GM21367 (cell line): Measurements from ENCODE around the gene UBAP1L.

Source experiments
- ATAC-seq: cut with Tn5 transposase; IDR thresholded peaks from one replicate; pipeline ENCODE4 v1.9.1; 2021; ENCODE audit not compliant: unreplicated experiment

Gene UBAP1L

DNA sequence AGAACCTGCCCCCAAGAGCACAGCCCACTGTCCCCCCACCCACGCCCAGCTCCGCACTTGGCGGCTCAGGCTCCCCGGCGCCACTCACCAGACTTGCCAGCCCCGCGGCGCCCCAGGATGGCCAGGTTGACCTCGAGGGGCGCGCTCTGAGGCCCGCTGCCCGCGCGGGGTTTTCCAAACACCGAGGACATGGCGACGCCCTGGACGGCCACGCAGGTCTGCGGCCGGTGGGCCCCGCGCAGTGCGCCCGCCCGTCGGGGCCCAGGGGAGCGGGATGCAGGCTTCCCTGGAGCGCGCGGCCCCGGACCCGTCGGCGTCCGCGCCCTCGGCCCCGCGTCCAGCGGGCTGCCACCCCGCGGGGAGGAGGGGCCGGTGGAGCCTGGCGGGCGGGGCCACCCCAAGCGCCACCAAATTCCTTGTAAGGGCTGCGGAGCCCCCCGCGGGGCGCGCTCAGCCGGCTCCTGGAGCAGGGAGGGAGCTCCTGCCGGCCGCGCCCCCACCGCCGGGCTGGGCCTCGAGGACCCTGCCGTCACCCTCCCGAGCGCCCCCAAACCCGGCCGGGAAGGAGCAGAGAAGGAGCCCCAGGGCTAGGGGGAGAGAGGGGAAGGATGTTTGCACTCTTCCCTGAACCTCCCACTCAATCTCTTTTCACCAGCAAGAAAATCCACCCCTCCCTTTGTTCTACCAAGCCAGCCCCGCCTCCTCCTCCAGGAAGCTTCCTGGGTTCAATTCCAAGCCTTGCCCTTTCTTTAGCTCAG, 47.2 kb downstream of the UBAP1L start, which contains the start of gene RASL12:
Gene RASL12 (minus strand): TSS at position 347 of the 758 bp plus-strand sequence. CDS start 156 bp downstream, at position 191.
- ATAC-seq = no peak

DNA sequence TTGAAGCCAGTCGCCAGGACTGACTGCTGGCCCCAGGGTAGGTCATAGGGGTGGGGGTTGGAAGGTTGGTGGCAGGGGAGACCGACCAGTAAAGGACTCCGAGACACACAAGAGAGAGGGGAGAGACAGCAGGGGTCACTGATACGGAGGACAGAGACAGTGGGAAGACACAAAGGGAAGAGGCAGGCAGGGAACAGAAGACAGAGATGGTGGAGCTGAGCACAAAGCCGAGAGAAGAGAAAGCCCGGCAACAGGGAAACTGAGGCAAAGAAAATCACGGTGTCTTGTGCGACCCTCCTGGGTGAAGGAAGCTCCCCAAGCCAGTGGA, 47.7 kb downstream of the UBAP1L start:
- no peak for ATAC-seq

DNA sequence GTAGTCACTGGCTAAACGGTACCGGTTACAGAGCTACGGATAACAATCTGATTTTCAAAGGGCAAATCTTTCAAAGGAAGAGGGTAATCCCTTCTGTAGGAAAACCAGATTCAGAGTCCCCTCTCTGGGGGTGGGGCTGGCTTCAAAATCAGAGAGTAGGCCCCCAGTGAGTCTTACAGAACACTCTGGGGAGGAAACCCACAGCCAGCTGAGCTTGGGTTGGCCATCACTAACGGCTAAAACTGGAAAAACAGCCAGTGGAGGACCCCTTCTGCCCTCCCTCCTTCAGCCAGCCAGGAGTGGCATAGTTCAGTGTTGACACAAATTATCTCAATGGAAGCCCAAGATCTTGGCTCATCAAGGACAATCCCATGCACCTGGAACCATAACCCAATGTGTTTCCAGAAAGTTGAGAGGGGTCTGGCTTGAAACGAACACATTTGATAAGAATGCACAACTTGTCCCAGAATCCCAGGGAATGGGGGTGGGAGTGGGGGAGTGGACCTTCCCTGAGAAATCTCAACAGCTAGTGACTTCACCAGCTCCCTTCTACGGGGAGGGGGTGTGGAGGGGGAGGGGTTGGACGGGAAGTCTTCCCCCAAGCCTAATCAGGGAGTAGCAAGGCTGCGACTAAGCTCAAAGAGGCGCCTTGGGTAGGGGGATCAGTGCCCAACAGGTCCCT, 48.2 kb downstream of the UBAP1L start:
- no peak for ATAC-seq

DNA sequence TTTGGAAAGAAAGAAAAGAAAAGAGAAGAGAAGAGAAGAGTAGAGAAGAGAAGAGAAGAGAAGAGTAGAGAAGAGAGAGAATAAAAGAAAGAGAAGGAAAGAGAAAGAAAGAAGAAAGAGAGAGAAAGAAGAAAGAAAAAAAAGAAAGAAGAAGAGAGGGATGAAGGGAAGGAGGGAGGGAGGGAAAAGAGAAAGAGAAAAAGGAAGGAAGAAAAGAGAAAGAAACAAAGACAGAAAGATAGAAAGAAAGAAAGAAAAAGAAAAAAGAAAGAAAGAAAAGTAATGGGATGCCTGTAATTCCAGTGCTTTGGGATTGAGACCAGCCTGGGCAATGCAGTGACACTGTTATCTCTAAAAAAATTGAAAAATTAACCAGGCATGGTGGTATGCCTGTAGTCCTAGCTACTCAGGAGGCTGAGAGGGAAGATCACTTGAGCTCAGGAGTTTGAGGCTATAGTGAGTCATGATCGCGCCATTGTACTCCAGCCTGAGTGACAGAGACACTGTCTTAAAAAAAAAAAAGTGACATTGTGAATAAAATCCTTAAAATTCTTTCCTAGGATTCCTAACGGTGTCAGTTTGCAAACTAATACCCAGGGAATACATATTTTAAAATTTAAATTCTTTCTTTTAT, 48.9 kb downstream of the UBAP1L start:
- ATAC-seq = no peak

DNA sequence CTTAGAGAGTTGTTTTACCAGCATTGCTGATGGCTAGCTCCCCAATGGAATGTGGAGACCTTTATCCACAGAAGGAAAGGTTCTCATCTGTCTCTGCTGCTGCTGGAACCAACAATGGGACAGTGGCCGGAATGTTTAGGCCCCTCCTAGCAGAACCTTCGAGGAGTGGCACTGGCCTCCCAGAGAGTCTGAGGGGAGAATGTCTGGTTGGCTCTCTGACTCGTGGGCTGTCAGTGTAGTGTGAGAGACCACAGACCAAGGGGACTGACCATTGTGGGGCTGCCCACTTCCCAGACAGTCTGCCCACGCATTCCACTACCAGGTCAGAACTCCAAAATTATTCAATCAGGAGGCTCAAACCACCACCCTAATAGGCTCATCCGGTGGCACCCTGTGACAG, 52.3 kb downstream of the UBAP1L start:
- no peak for ATAC-seq

DNA sequence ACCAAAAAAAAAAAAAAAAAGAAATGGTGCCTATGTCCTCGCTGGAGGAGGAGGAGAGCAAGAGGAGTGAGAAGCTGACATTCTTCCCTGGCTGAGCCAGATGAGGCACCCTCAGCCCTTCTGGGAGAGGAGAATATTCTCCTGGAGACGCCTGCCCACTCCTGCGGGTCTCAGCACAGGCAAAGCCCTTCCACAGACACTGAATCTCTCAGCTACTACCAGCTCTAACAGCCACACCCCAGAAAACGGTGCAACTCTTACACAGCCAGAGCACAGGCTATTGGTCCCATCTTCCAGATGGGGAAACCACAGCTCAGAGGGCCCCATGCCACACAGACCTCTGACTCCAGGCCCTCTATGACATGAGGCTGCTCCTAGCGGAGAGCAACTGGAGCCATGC, 52.9 kb downstream of the UBAP1L start:
- no peak for ATAC-seq

DNA sequence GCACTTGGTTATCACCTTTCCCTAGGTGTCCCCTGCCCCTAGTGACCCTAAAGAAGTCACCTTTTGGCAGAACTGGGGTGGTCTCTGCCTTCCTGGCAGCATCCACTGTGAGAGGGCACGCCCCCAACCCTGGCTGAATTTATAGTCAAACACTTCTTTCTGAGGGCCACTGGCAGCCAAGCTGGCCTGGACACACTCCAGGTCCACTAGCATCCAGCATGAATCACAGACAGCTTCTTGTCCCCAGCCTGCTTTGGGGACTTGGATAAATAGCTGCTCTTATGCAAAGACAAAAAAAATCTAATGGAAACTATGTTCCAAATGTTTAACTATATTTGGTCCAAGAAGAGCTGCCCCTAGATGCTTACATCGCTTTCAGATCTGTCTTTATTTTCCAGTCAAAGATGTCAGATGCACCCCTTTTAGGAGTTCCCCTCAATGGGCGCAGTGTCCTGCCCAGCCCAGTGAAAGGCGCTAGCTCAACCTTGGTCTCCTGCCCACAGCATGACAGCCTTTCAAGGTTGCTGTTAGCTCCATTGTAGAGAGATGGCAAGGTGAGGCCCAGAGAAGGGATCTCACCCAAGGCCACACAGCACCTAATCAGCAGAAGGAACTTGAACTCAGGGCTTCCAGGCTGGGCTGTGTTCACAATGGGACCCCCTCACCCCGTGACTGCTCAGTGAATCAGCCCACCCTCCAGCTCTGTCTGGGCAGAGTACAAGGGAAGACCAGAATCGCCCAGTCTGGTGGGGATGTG, 54.2 kb downstream of the UBAP1L start:
- no peak for ATAC-seq

DNA sequence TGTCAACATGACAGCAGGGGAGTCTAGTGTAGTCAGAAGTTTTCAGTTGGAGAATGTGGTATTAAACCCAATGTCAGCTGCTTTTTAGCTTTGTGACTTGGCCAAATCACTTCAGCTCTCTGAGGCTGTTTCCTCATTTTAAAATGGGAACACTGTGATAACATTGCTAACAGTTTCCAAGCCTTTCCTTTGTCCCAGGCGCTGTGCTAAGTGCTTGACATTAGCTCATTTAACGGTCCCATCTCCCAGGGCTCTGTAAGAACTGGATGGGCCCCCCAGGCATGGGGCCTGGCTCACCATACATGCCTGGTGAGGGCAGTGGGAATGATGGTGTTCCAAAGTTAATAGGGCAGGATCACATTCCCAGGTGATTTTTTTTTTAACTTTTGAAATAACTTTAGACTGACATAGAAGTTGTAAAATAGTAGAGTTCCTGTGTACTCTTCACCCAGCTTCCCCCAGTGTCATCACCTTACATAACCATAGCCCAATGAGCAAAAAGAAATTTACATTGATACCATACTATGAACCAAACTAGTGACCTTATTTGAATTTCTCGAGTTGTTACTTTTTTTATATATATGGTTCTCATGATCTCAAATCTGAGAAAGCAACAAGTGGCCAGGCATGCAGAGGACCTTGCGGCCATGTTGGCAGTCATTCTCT, 54.9 kb downstream of the UBAP1L start:
- ATAC-seq = no peak

DNA sequence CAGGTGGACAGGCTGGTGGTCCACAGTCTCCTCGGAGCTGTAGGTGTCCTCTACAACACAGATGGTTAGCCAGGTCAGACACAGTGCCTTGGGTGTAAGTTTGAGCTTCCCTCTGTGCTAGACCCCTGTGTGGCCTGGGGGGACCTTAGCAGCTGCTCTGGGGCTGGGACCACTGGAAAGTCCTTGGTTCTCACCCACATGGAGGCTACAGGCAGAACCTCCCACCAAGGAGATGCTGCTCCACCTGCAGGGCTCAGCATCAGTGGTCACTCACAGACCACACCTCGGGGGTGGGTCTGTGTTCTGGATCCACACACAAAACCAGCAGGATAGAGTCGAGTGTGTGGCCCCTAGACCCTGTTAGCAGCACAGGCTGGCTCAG, 55.6 kb downstream of the UBAP1L start:
- no peak for ATAC-seq

DNA sequence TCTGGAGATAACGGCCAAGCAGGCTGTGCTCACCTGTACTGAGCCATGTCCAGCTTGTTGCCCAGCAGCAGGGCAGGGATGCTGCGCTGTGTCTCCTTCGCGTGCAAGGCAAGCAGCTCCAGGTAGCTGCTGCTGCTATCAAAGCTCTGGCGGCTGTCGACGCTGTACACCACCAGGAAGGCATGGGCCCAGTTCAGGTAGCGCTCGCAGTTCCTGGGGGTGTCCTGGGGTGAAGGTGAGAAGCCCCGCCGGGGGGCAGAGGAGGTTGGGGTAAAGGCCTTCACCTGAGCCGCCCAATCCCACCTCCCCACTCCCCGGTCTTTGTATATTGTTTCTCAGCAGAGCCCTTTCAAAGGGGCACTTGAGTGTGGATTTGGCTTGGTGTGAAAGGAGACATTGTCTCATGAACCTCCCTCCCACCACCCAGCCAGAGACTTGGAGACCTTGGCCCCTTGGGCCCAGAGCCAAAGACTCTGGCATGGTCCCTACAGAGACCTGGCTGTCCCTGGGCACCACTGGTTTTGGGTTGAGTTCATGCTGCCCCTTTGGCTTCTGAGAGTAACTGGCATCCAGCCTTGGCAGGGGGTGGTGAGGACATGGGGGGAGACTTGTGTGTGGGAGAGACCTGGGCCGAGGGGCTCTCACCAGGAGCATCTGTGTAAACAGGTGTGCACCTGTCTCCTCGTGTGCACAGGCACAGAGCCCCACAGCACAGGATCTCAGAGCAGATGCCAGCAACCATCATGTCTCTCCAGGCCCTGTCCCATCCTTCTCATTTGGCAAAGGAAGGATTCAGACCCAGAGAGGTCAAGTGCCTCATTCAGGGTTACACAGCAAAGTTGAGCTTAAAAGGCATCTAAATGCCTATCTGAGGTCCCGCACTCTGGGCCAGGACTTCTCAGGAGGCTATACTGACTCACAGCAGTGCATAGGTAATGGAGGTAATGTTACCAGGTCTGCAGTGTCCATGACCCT, 56.3 kb downstream of the UBAP1L start:
- ATAC-seq = no peak

DNA sequence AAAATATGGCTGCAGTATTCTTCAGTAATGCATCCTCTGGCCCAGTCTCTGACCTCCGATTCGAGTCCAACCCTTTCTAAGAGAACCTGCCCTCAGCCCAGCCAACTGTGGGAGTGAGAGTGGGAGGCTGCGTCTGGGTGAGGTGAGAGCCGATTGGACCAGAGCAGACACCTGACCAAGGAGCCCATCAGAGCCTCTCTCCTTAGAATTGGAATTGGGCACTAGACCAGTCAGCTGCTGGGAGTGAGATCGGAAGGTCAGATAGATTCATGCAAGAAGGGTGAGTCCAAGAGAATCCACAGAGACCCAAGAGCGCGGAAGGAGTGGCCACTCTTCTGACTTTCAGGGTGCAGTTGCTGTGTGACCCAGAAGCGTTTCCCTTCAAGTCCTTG, 57.5 kb downstream of the UBAP1L start:
- ATAC-seq = no peak

DNA sequence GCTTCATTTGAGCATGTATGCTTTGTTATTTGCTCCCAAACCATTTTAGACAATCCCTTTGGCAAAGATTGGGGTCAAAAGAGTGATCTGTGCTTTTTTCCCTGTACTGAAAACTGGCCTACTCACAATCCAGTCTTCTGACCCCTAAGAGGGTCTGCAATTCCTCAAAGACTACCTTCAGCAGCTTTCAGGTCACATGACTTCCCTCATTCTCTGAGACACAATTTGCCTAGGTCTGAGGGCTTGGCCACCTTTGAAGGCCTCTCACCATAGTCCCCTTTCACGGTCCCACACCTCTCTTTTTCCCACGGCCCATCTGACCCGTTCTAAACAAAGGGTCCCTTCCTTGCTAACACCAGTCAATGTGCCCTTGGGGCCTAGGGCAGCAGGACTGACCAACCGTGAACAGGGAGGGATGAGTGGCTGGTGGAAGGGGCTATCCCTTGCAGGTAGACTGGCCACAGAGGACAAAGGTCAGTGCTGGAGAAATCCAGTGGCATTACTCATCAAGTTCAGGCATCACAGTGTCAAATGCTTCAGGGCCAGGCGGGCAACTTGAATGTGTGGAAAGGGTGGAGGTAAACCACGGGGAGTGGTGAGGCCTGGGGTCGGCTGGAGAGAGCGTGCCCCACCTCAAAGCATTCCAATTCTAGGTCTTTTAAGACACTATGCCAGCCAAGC, 58.0 kb downstream of the UBAP1L start:
- no peak for ATAC-seq

DNA sequence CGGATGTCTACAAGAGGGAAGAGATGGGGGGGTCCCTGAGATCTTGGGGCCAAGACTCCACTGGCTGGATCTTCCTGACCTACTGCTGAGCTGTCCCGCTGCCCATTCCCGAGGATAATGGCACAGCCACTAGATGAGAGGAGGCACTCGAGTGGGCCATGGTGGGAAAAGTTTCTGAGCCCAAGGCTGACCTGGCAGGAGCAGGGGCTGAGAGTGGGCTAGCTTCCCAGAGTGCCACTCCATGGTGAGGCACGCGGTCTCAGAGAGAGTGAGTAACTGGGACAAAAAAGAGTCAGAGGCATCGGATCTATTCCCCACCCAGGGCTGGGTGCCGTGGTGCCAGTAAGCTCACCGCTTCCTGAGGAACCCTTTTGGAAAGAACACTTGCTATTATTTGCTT, 58.9 kb downstream of the UBAP1L start:
- no peak for ATAC-seq

DNA sequence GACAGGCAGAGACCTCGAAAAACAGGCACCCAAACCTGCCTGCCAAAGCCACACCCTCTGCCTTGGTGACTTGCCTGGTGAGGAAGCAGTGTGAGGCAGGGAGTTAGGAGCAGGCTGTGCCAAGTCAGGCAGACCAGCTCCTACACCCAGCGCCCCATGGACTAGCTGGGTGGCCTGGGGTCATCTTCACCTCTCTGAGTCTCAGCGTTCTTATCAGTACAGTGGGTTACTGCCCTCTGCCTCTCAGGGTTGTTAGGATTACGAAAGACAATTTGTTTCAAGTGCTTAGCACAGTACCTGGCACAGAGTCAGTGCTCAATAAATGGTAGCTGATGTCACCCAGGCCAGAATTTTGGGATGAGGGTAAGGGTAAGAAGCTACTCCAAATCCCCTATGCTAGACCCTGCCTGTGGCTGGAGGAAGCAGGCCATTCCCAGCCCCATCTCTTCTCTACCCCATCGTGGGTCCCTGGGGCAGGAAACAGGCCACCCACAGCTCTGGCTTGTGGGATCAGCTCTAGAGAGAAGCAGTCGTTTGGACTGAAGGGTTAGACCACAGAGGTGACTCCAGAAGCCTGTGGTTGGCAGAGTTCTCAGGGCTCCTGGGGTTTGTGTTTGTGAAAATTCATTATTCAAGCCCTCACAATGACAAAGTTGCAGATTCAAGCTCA, 59.7 kb downstream of the UBAP1L start:
- ATAC-seq = no peak

DNA sequence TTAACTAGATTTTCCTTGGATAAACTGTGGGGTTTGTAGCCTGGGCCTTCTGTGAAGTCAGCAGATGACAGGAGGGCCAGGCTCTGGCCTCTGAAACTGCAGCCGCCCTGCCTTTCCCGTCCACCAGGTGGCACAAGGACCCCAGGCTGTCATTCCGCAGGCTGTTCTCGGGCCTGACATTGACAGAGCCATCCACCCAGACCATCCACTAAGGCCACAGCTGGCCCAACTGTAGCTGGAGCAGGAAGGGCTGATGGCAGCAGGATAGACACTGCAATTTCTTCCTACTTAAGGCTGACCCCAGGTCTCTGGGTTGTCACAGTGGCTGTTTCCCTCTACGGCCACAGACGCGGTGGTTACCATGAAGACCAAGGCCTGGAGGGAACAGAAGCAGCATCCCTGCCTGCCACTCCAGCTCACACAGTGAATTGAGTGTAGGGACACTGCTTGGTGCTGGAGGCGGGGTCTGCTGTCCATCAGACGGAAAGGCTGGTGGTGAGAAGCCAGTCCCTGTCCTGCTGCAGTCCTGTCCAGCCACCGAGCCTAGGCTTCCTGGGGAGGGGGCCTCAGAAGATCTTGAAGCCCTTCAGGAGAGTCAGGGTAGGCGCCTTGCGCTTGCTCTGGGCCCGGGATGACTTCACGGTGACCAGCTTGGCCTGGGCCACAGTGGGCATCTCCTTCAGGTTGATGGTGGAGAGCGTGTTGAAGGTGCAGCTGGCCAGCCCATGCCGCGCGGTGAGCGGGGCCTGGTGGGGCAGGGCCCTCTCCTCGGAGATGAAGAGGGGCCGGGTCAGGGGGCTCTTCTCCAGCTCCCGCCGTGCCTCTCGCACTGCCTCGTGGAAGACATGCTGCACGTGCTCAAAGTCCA, 60.4 kb downstream of the UBAP1L start:
- ATAC-seq = no peak

DNA sequence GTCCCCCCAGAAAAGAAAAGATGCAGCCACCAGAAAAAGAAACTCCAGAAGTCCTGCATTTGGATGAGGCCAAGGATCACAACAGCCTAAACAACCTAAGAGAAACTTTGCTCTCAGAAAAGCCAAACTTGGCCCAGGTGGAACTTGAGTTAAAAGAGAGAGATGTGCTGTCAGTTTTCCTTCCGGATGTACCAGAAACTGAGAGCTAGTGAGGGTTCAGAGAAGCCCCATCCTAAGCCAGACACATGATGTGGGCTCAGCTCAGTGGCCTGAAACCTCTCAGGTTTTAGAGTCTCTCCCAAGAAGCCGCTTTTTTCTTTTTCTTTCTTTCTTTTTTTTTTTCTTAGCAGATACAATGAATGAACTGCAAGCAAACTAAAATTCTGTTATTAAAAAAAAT, 62.0 kb downstream of the UBAP1L start:
- no peak for ATAC-seq

DNA sequence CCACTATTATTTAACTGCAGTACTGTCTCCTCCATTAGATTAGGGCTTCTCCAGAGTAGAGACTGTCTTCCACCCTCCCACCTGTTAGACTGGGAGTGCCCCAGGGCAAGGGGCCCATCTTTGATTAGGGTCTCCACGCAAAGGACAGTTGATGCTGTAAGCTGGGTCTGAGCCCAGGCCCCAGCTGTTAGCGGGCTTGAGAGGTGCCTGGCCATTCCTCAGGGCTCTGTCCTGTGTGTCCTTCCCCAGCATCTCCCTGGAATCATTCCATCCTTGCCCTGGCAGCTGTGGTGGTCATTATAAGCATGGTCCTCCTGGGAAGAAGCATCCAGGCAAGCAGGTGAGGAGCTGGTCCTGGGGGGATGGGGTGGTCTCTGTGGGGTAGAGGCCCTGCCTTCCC, 63.7 kb downstream of the UBAP1L start:
- ATAC-seq = no peak

DNA sequence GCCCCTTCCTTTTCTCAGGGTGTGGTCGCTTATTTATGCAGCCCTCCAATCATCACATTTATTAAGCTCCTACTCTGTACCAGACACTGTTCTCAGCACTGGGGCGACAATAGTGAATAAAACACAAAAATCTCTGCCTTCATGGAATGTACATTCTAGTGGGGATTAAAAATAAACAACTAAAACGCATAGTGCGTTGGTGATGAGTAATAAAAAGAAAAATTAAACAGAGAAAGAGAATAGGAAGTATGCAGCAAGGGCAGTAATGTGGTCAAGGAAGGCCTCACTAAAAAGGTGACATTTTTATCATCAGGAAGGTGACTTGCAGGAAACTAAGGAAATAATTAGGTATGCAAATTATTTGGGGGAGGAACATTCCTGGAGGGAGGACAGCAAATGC, 64.7 kb downstream of the UBAP1L start:
- ATAC-seq = no peak
